Mesenchymal stem cell (in vitro differentiated cells and primary cell): ENCODE data around the gene NECTIN1.
A peak's percentile ranks its signal among the peaks of the same experiment; 100 is the strongest.

Source experiments
- DNase-seq: peaks from one replicate; pipeline ENCODE4 v3.0.0-alpha.2; 2013
- H2AFZ ChIP-seq: one replicate; pipeline ENCODE4 v1.6.1; 2013; ENCODE audit warnings: low read depth, mild to moderate bottlenecking, control low read depth, inconsistent platforms, low read length, moderate library complexity
- H2AK5ac ChIP-seq: 2 replicates; pipeline ENCODE4 v1.6.1; 2013; ENCODE audit warnings: low read length, moderate library complexity, mild to moderate bottlenecking, inconsistent platforms; ENCODE audit not compliant: severe bottlenecking
- H2BK120ac ChIP-seq: one replicate; pipeline ENCODE4 v1.6.1; 2013; ENCODE audit warnings: low read depth, mild to moderate bottlenecking, inconsistent platforms, low read length, moderate library complexity
- H2BK12ac ChIP-seq, 2 experiments: one replicate each; pipeline ENCODE4 v1.6.1; 2013; ENCODE audit warnings: inconsistent platforms in 2 of 2, low read length in 2 of 2, mild to moderate bottlenecking in 2 of 2, moderate library complexity in 2 of 2, control low read depth in 1 of 2
- H2BK15ac ChIP-seq: one replicate; pipeline ENCODE4 v1.6.1; 2013; ENCODE audit warnings: mild to moderate bottlenecking, low read depth, inconsistent platforms; ENCODE audit not compliant: poor library complexity, severe bottlenecking
- H2BK5ac ChIP-seq: 2 replicates; pipeline ENCODE4 v1.6.1; 2013; ENCODE audit warnings: low read depth, mild to moderate bottlenecking, low read length, control low read depth, inconsistent platforms; ENCODE audit not compliant: poor library complexity, severe bottlenecking
- H3K14ac ChIP-seq, 2 experiments: one replicate each; pipeline ENCODE4 v1.6.1; 2013; ENCODE audit warnings: inconsistent platforms in 2 of 2, low read length in 2 of 2, control low read depth in 1 of 2, mild to moderate bottlenecking in 1 of 2, moderate library complexity in 1 of 2
- H3K18ac ChIP-seq, 2 experiments: one replicate each; pipeline ENCODE4 v1.6.1; 2013; ENCODE audit warnings: inconsistent platforms in 2 of 2, low read length in 2 of 2, control low read depth in 1 of 2, low read depth in 1 of 2, mild to moderate bottlenecking in 1 of 2
- H3K23ac ChIP-seq, 2 experiments: one replicate each; pipeline ENCODE4 v1.6.1; 2013; ENCODE audit warnings: inconsistent platforms in 2 of 2, low read length in 2 of 2, mild to moderate bottlenecking in 2 of 2, moderate library complexity in 2 of 2, control low read depth in 1 of 2
- H3K27ac ChIP-seq: 2 replicates; pipeline ENCODE4 v1.5.1; 2013; ENCODE audit warnings: mild to moderate bottlenecking, moderate library complexity, low read length, control low read depth, inconsistent platforms; ENCODE audit not compliant: poor library complexity, severe bottlenecking
- H3K27me3 ChIP-seq, 2 experiments: 2 replicates each; pipeline versions ENCODE4 v1.6.1 to v1.7.0; 2013; ENCODE audit warnings: low read length in 2 of 2, mild to moderate bottlenecking in 2 of 2, moderate library complexity in 2 of 2, control low read depth in 1 of 2, inconsistent platforms in 1 of 2; ENCODE audit not compliant: control insufficient read depth in 1 of 2, insufficient read depth in 1 of 2
- H3K36me3 ChIP-seq, 2 experiments: 2 replicates each; pipeline versions ENCODE4 v1.6.1 to v1.7.0; 2013; ENCODE audit warnings: low read length in 2 of 2, control low read depth in 1 of 2, inconsistent platforms in 1 of 2, low read depth in 1 of 2, mild to moderate bottlenecking in 1 of 2; ENCODE audit not compliant: insufficient read depth in 2 of 2, control insufficient read depth in 1 of 2
- H3K4ac ChIP-seq, 2 experiments: one replicate each; pipeline ENCODE4 v1.6.1; 2013; ENCODE audit warnings: inconsistent platforms in 2 of 2, low read length in 2 of 2, mild to moderate bottlenecking in 2 of 2, moderate library complexity in 2 of 2, control low read depth in 1 of 2, low read depth in 1 of 2
- H3K4me1 ChIP-seq: 2 replicates; pipeline ENCODE4 v1.6.1; 2013; ENCODE audit warnings: low read depth, low read length, control low read depth; ENCODE audit not compliant: control insufficient read depth, insufficient read depth
- H3K4me2 ChIP-seq: 2 replicates; pipeline ENCODE4 v1.6.1; 2013; ENCODE audit warnings: low read length, mild to moderate bottlenecking, inconsistent platforms; ENCODE audit not compliant: poor library complexity, severe bottlenecking
- H3K4me3 ChIP-seq, 2 experiments: 2 replicates each; pipeline versions ENCODE4 v1.5.1 to v1.7.0; 2013; ENCODE audit warnings: low read length in 2 of 2, mild to moderate bottlenecking in 2 of 2, control low read depth in 1 of 2, low read depth in 1 of 2; ENCODE audit not compliant: insufficient read depth in 1 of 2
- H3K79me1 ChIP-seq: replicated peaks from 2 replicates; pipeline ENCODE4 v1.6.1; 2013; ENCODE audit warnings: mild to moderate bottlenecking, control low read depth, low read length, inconsistent platforms; ENCODE audit not compliant: poor library complexity, severe bottlenecking
- H3K9ac ChIP-seq: 2 replicates; pipeline ENCODE4 v1.7.0; 2013; ENCODE audit warnings: mild to moderate bottlenecking, low read length, moderate library complexity
- H3K9me3 ChIP-seq: 2 replicates; pipeline ENCODE4 v1.7.0; 2013; ENCODE audit warnings: mild to moderate bottlenecking, low read length; ENCODE audit not compliant: control insufficient read depth
- H4K8ac ChIP-seq: one replicate; pipeline ENCODE4 v1.6.1; 2013; ENCODE audit warnings: inconsistent platforms, mild to moderate bottlenecking, low read length, moderate library complexity
- H4K91ac ChIP-seq: one replicate; pipeline ENCODE4 v1.6.1; 2013; ENCODE audit warnings: mild to moderate bottlenecking, low read length, inconsistent platforms
- WGBS: methylation state at CpG from one replicate; pipeline ENCODE4 v1.1.7; 2013; ENCODE audit warnings: mixed read lengths; 5-methylcytosine and 5-hydroxymethylcytosine counted together

Gene NECTIN1

GRCh38 chr11:119681361-119681910 is 47.6 kb downstream of the NECTIN1 start:
- Histone ChIP-seq H3K4me1 (peaks cover 25% of the 10 kb centered on the region), H3K4me2 (no peak overlapping the region), H3K18ac (no peak overlapping the region), H3K4ac (peak overlapping the region; percentile 7 to 15), H3K79me1 (peaks cover 22% of the 10 kb centered on the region), H3K14ac (no peak overlapping the region), H2BK12ac (no peak overlapping the region), H2BK15ac (peak overlapping the region; percentile 38), H4K91ac (peak overlapping the region; percentile 28), H3K27me3 (no peaks in the 10 kb centered on the region), H2BK5ac (no peak overlapping the region), H2AK5ac (no peak overlapping the region), H3K9ac (no peak overlapping the region), H3K27ac (no peak overlapping the region), H3K9me3 (no peaks in the 10 kb centered on the region), H3K36me3 (peaks cover 7 to 19% of the 10 kb centered on the region in 2 experiments), H3K23ac (no peak overlapping the region), H2AFZ (no peak overlapping the region), H4K8ac (no peak overlapping the region), H3K4me3 (no peak overlapping the region), H2BK120ac (no peak overlapping the region)
- no peak for DNase-seq
- 87% methylated on average over 5 of the region's 8 CpGs for WGBS

DNA sequence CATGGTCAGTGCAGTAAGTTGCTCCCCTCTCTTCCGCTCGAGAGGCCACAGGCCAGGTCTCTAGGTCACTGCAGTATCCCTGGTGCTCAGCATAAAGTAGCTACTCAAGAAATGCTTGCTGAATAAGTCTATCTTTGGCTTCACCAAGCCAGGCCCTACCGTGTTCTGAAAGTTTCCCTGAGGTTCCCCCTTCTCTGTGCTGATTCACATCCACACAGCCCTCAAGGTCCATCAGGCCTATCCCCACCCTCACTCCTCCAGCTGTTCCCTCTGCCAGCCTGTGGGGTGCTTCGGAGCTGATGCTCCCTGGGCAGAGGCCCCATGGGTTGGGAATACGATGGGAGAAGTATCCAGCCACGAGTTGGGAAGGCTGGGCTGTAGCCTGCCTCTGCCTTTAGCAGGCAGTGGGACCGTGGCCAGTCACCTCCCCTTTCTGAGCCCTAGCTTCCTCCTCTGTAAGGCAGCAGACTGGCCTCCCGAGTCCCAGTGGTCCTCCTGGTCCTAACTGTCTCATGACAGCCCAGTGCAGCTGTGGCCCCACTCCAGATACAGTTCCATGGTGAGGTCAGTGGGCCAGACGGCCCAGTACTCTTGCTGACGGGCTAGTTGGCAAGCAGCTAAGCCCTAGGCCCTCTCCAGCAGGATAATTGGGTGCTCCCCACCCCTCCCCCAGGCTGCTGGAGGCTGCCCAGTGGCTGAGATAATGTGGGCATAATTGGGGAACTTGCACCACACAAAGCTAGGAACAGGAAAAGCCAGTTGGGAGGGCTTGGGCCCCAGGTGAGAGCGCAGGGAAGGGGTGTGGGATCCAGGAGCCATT is 48.2 kb downstream of the NECTIN1 start:
- Histone ChIP-seq H2BK12ac (no peak overlapping the region), H4K91ac (peak overlapping the region; percentile 70), H2BK5ac (no peak overlapping the region), H3K4me3 (no peak overlapping the region), H3K18ac (peak overlapping the region in 1 of 2 experiments; percentile 50), H3K14ac (peak overlapping the region in 1 of 2 experiments; percentile 68), H3K9ac (peak overlapping the region; percentile 19), H3K27ac (no peak overlapping the region), H3K4ac (peak overlapping the region in 1 of 2 experiments; percentile 43), H3K23ac (no peak overlapping the region), H2AFZ (no peak overlapping the region), H3K79me1 (peaks cover 22% of the 10 kb centered on the region), H3K4me1 (peaks cover 27% of the 10 kb centered on the region), H2AK5ac (no peak overlapping the region), H2BK15ac (peak overlapping the region; percentile 44), H2BK120ac (no peak overlapping the region), H4K8ac (no peak overlapping the region), H3K27me3 (no peaks in the 10 kb centered on the region), H3K4me2 (no peak overlapping the region), H3K9me3 (no peaks in the 10 kb centered on the region), H3K36me3 (peaks cover 7 to 19% of the 10 kb centered on the region in 2 experiments)
- no peak for DNase-seq
- WGBS = 91% methylated on average over 11 of the region's 11 CpGs

DNA sequence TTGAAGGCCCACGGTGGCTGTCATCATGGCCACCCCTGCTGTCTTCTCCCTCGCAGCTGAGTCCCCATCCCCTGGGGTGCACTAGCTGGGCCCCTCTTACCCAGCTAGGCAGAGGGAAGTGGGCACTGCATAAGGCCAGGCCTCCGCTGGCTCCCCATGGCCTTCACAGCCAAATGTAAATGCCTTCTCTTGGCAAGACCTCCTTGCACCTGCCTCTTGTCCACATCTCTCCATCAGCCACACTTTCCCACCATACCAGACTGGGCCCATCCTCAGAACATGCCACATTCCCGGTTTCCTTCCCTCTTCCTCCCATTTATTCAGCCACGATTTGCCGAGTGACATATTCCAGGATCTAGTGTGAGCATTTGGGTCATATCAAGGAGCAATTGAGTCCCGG is 49.7 kb downstream of the NECTIN1 start:
- peaks cover 22% of the 10 kb centered on the region for H3K79me1 ChIP-seq
- no peak overlapping the region for H2BK120ac ChIP-seq
- H3K4me3 ChIP-seq = no peak overlapping the region

DNA sequence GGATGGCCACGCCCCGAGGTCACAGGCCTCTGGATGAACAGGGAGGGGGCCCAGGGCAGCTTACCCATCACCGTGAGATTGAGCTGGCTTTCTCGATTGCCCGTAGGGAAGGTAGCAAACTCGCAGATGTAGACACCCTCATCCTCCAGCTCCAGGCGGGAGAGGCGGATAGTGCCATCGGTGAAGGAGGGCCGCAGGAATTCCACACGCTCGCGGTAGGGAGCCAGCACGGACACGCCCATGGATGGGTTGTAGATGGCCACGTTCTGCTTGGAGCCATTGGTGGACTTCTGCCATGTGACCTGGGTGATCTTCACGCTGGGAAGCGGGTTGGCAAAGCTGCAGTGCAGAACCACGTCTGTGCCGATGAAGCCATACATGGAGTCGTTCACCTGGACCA is 50.6 kb downstream of the NECTIN1 start:
- no peak for DNase-seq
- Histone ChIP-seq H3K14ac (no peak overlapping the region), H3K9ac (no peak overlapping the region), H4K91ac (no peak overlapping the region), H4K8ac (no peak overlapping the region), H2BK12ac (peak overlapping the region in 1 of 2 experiments; percentile 13), H3K4me3 (no peak overlapping the region), H3K27me3 (no peaks in the 10 kb centered on the region), H3K4me1 (peaks cover 7% of the 10 kb centered on the region), H3K9me3 (no peaks in the 10 kb centered on the region), H2BK5ac (no peak overlapping the region), H2AK5ac (no peak overlapping the region), H2BK15ac (no peak overlapping the region), H2AFZ (no peak overlapping the region), H3K18ac (no peak overlapping the region), H3K27ac (no peak overlapping the region), H2BK120ac (no peak overlapping the region), H3K79me1 (peaks cover 17% of the 10 kb centered on the region), H3K4ac (no peak overlapping the region), H3K4me2 (no peak overlapping the region), H3K36me3 (peaks cover 20 to 37% of the 10 kb centered on the region in 2 experiments), H3K23ac (no peak overlapping the region)
- 98% methylated on average over 21 of the region's 21 CpGs for WGBS

More for the DNA sequence above, 49.7 kb downstream of the NECTIN1 start:
- H3K23ac ChIP-seq = no peak overlapping the region
- peaks cover 15% of the 10 kb centered on the region for H3K4me1 ChIP-seq
- H3K27ac ChIP-seq = no peak overlapping the region
- H3K4ac ChIP-seq = no peak overlapping the region
- H2BK12ac ChIP-seq = no peak overlapping the region
- H3K9ac ChIP-seq = no peak overlapping the region
- no peak overlapping the region for H4K8ac ChIP-seq
- H3K36me3 ChIP-seq = peaks cover 14 to 28% of the 10 kb centered on the region in 2 experiments
- no peak overlapping the region for H3K4me2 ChIP-seq
- no peak overlapping the region for H2BK5ac ChIP-seq
- no peak overlapping the region for H2BK15ac ChIP-seq
- no peak overlapping the region for H3K14ac ChIP-seq
- no peak overlapping the region for H2AFZ ChIP-seq
- DNase-seq = no peak
- WGBS = 94% methylated on average over 7 of the region's 7 CpGs
- no peaks in the 10 kb centered on the region for H3K9me3 ChIP-seq
- H3K27me3 ChIP-seq = no peaks in the 10 kb centered on the region
- H3K18ac ChIP-seq = no peak overlapping the region
- no peak overlapping the region for H4K91ac ChIP-seq
- no peak overlapping the region for H2AK5ac ChIP-seq
